OCI-LY3 (cell line): ENCODE data around the gene ARHGEF6.

Experiments used
- H2AFZ ChIP-seq: fragments of 200-600, 300-600 bp; shearing (Covaris generic); 2 replicates; pipeline ENCODE4 v1.6.0; 2014; ENCODE audit warnings: antibody characterized with exemption, low read depth, low read length
- H3K27ac ChIP-seq: fragments of 200-600, 300-600 bp; sonication (generic); 2 replicates; pipeline ENCODE4 v1.5.1; 2014; ENCODE audit warnings: mild to moderate bottlenecking, low read length, moderate library complexity, mixed read lengths
- H3K27me3 ChIP-seq: fragments of 200-600, 300-600 bp; sonication (generic); 2 replicates; pipeline ENCODE4 v1.6.1; 2014; ENCODE audit warnings: low read depth, low read length, mixed read lengths
- H3K36me3 ChIP-seq: fragments of 200-600, 300-600 bp; sonication (generic); replicated peaks from 2 replicates; pipeline ENCODE3; 2014; ENCODE audit warnings: low read depth, low read length, mixed read lengths
- H3K4me1 ChIP-seq: fragments of 300-600, 200-600 bp; sonication (generic); 2 replicates; pipeline ENCODE4 v1.6.1; 2014; ENCODE audit warnings: low read length, mixed read lengths
- H3K4me2 ChIP-seq: fragments of 200-600, 300-600 bp; sonication (generic); 2 replicates; pipeline ENCODE4 v1.6.1; 2014; ENCODE audit warnings: low read length, mixed read lengths
- H3K4me3 ChIP-seq: fragments of 300-600, 200-600 bp; sonication (generic); 2 replicates; pipeline ENCODE4 v1.5.1; 2014; ENCODE audit warnings: antibody characterized with exemption, mild to moderate bottlenecking, low read length, moderate library complexity
- H3K79me2 ChIP-seq: fragments of 300-600, 200-600 bp; shearing (Covaris generic); 2 replicates; pipeline ENCODE4 v1.6.1; 2014; ENCODE audit warnings: mild to moderate bottlenecking, low read length, mixed read lengths
- H3K9ac ChIP-seq: fragments of 300-600, 200-600 bp; shearing (Covaris generic); 2 replicates; pipeline ENCODE4 v1.6.0; 2014; ENCODE audit warnings: mild to moderate bottlenecking, low read length, moderate library complexity
- H3K9me3 ChIP-seq: fragments of 200-600, 300-600 bp; shearing (Covaris generic); 2 replicates; pipeline ENCODE4 v1.6.1; 2014; ENCODE audit warnings: low read length, mixed read lengths; ENCODE audit not compliant: insufficient read depth
- H4K20me1 ChIP-seq: fragments of 200-600, 300-600 bp; sonication (generic); 2 replicates; pipeline ENCODE4 v1.6.1; 2016; ENCODE audit warnings: low read length, mixed read lengths; ENCODE audit not compliant: insufficient read depth
- CTCF ChIP-seq: fragments of 200-600, 300-600 bp; sonication (generic); IDR thresholded peaks from 2 replicates; pipeline ENCODE4 v1.5.1; 2014; ENCODE audit warnings: antibody characterized with exemption, low read length, low read depth
- EZH2phosphoT487 ChIP-seq: fragments of 200-600 bp; shearing (Covaris generic); IDR thresholded peaks from 2 replicates; pipeline ENCODE4 v1.6.1; 2018; ENCODE audit warnings: antibody characterized with exemption, mixed run types, low read depth

ARHGEF6 gene

GRCh38 chrX:136738049-136738729 is 42.5 kb downstream of the ARHGEF6 start:
- Histone ChIP-seq H3K4me2 (no peak overlapping the region), H3K9me3 (no peaks in the 10 kb centered on the region), H3K27ac (no peak overlapping the region), H4K20me1 (no peaks in the 10 kb centered on the region), H3K4me3 (no peak overlapping the region), H3K9ac (no peak overlapping the region), H3K27me3 (no peaks in the 10 kb centered on the region), H3K36me3 (no peaks in the 10 kb centered on the region), H3K79me2 (no peaks in the 10 kb centered on the region), H3K4me1 (no peaks in the 10 kb centered on the region), H2AFZ (no peak overlapping the region)
- TF ChIP-seq EZH2phosphoT487 (no peak), CTCF (no peak)

DNA sequence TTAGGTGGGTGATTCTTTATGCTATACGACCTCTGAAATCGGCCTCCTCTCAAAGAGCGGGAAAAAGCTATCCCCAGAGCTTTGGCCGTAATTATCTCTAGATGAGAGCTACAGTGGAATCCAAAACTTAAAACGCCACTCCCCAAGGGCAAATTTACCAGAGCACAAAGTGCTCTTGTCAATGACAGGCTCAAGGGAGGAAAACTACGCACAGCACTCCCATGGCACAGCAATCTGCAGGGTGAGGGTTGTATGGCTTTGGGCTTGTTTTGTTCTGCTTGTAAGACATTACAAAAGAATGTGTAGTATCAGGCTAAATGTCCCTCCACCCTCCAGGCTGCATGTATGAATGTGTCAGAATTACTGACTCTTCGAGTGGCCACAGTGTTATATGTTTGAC is 44.0 kb downstream of the ARHGEF6 start:
- no peak overlapping the region for H3K4me2 ChIP-seq
- H3K27me3 ChIP-seq, result no peaks in the 10 kb centered on the region
- no peak overlapping the region for H3K4me3 ChIP-seq
- TF ChIP-seq EZH2phosphoT487 (no peak), CTCF (no peak)
- H3K9me3 ChIP-seq, result no peaks in the 10 kb centered on the region
- no peaks in the 10 kb centered on the region for H3K4me1 ChIP-seq
- no peaks in the 10 kb centered on the region for H4K20me1 ChIP-seq
- no peak overlapping the region for H2AFZ ChIP-seq
- H3K36me3 ChIP-seq, result no peaks in the 10 kb centered on the region
- no peaks in the 10 kb centered on the region for H3K79me2 ChIP-seq
- H3K9ac ChIP-seq, result no peak overlapping the region
- no peak overlapping the region for H3K27ac ChIP-seq

GRCh38 chrX:136735601-136736000 is 45.1 kb downstream of the ARHGEF6 start:
- Histone ChIP-seq H3K79me2 (no peaks in the 10 kb centered on the region), H2AFZ (no peak overlapping the region), H3K9ac (no peak overlapping the region), H3K4me2 (no peak overlapping the region), H3K27me3 (no peaks in the 10 kb centered on the region), H3K9me3 (no peaks in the 10 kb centered on the region), H3K4me3 (no peak overlapping the region), H4K20me1 (no peaks in the 10 kb centered on the region), H3K27ac (no peak overlapping the region), H3K4me1 (no peaks in the 10 kb centered on the region), H3K36me3 (no peaks in the 10 kb centered on the region)
- TF ChIP-seq EZH2phosphoT487 (no peak), CTCF (no peak)

DNA sequence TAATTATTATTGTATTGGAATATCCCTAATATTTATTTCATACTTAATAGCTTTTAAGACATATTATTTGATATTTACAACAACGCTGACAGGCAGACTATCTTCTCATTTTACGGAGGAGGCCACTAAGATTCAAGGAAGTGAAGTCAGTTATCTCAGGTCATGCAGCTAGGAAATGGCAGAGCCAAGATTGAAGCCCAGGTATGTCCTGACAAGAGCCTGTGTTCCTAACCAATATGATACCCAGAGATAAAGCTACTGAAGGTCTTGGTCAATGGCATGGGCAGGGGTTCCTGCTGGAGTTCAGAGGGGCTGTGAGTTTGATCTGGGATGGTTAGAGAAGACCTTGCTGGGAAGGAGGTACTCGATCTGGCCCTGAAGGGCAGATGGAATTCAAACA is 47.1 kb downstream of the ARHGEF6 start:
- no peak overlapping the region for H3K9ac ChIP-seq
- H2AFZ ChIP-seq, result no peak overlapping the region
- no peaks in the 10 kb centered on the region for H3K36me3 ChIP-seq
- H4K20me1 ChIP-seq, result no peaks in the 10 kb centered on the region
- H3K4me1 ChIP-seq, result no peaks in the 10 kb centered on the region
- H3K4me3 ChIP-seq, result no peak overlapping the region
- no peaks in the 10 kb centered on the region for H3K9me3 ChIP-seq
- TF ChIP-seq CTCF (no peak), EZH2phosphoT487 (no peak)
- no peaks in the 10 kb centered on the region for H3K27me3 ChIP-seq
- H3K4me2 ChIP-seq, result no peak overlapping the region
- H3K27ac ChIP-seq, result no peak overlapping the region
- no peaks in the 10 kb centered on the region for H3K79me2 ChIP-seq
